Measurements from ENCODE around the gene PLEKHG7. TPM values are rescaled to one million over a fixed set of nuclear protein-coding genes. Genes with fewer than 3 reads are reported as not detected.

Gene PLEKHG7
- polyA plus RNA-seq, 3 donors: not detected

GRCh38 chr12:92707926-92708325, 5.1 kb downstream of the PLEKHG7 start:
- peaks cover 7% of the 10 kb centered on the region for H3K4me1 Mint-ChIP-seq
- Histone ChIP-seq H3K36me3 (replicated peaks in 1 of 2; ENCODE audit: control insufficient read depth in 1 of 2, insufficient read depth in 2 of 2, low read length in 2 of 2) (no peaks in the 10 kb centered on the region), H3K27ac (ENCODE audit: low read depth in 1 of 2, low read length in 2 of 2) (no peak overlapping the region), H2AFZ (ENCODE audit: insufficient read depth, low read depth, low read length, poor library complexity, severe bottlenecking) (no peak overlapping the region), H3K27me3 (ENCODE audit: control insufficient read depth in 2 of 2, insufficient read depth in 2 of 2, low read length in 2 of 2) (no peaks in the 10 kb centered on the region), H3K9me3 (replicated peaks in 1 of 2; ENCODE audit: control insufficient read depth in 1 of 2, insufficient read depth in 1 of 2, low read length in 2 of 2) (no peaks in the 10 kb centered on the region), H4K20me1 (ENCODE audit: insufficient read depth, low read length) (no peaks in the 10 kb centered on the region), H3K9ac (ENCODE audit: insufficient read depth, low read length, poor library complexity, severe bottlenecking) (no peak overlapping the region), H3K4me3 (replicated peaks in 1 of 3; ENCODE audit: low read depth in 2 of 3, low read length in 3 of 3) (no peak overlapping the region), H3K79me2 (ENCODE audit: insufficient read depth, low read length) (no peaks in the 10 kb centered on the region), H3K4me1 (ENCODE audit: control insufficient read depth in 1 of 2, insufficient read depth in 2 of 2, low read length in 2 of 2) (peaks cover 0 to under 1% of the 10 kb centered on the region in 2 donors), H3K4me2 (replicated peaks; ENCODE audit: extremely low read depth, low read length, poor library complexity, severe bottlenecking) (no peak overlapping the region)
- no peak for DNase-seq
- no peaks in the 10 kb centered on the region for H3K27me3 Mint-ChIP-seq (ENCODE audit: low read depth in 3 of 3)
- WGBS (ENCODE audit: insufficient coverage): 86% methylated on average over 1 of the region's 1 CpG
- TF ChIP-seq CTCF (IDR thresholded peaks at IDR 0.05): no peak
- H3K4me3 Mint-ChIP-seq: no peak overlapping the region
- H3K36me3 Mint-ChIP-seq: no peaks in the 10 kb centered on the region
- no peak overlapping the region for H3K27ac Mint-ChIP-seq
- intact Hi-C loops (cut with micrococcal nuclease): no loop called here
- H3K9me3 Mint-ChIP-seq: peaks cover 0 to 11% (median 0%) of the 10 kb centered on the region in 7 donors

DNA sequence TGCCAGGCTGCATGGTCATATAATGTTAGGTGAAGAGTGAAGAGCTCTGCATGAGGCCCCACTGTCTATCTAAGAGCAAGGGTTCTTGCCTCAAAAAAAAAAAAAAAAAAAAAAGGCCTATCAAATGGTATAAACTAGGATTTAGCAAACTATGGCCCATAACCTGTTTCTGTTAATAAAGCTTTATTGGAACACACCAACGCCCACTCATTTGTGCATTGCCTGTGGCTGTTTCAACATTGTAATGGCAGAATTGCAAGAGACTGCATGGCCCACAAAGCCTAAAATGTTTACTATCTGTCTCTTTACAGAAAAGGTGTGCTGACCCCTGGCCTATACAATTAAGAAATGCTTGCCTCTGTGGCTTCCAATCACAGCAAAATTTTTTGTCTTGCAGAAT, 12.8 kb downstream of the PLEKHG7 start:
- no peak for TF ChIP-seq CTCF (IDR thresholded peaks at IDR 0.05)
- H3K27ac ChIP-seq (ENCODE audit: low read depth in 1 of 2, low read length in 2 of 2): no peak overlapping the region
- H3K4me3 Mint-ChIP-seq: no peak overlapping the region
- H4K20me1 ChIP-seq (ENCODE audit: insufficient read depth, low read length): no peaks in the 10 kb centered on the region
- H3K9ac ChIP-seq (ENCODE audit: insufficient read depth, low read length, poor library complexity, severe bottlenecking): no peak overlapping the region
- no peak overlapping the region for H3K4me3 ChIP-seq (replicated peaks in 1 of 3; ENCODE audit: low read depth in 2 of 3, low read length in 3 of 3)
- H3K36me3 Mint-ChIP-seq: no peaks in the 10 kb centered on the region
- peaks cover 8% of the 10 kb centered on the region for H3K4me1 Mint-ChIP-seq
- H3K27me3 ChIP-seq (ENCODE audit: control insufficient read depth in 2 of 2, insufficient read depth in 2 of 2, low read length in 2 of 2): no peaks in the 10 kb centered on the region
- no peak for DNase-seq
- no peak overlapping the region for H3K27ac Mint-ChIP-seq
- intact Hi-C loops (cut with micrococcal nuclease): no loop called here
- H2AFZ ChIP-seq (ENCODE audit: insufficient read depth, low read depth, low read length, poor library complexity, severe bottlenecking): no peak overlapping the region
- no peaks in the 10 kb centered on the region for H3K9me3 ChIP-seq (replicated peaks in 1 of 2; ENCODE audit: control insufficient read depth in 1 of 2, insufficient read depth in 1 of 2, low read length in 2 of 2)
- H3K9me3 Mint-ChIP-seq: peaks cover 0 to 20% (median 5%) of the 10 kb centered on the region in 7 donors
- no CpG with 5 or more reads among the region's 1 CpG for WGBS (ENCODE audit: insufficient coverage)
- H3K36me3 ChIP-seq (replicated peaks in 1 of 2; ENCODE audit: control insufficient read depth in 1 of 2, insufficient read depth in 2 of 2, low read length in 2 of 2): no peaks in the 10 kb centered on the region
- H3K4me1 ChIP-seq (ENCODE audit: control insufficient read depth in 1 of 2, insufficient read depth in 2 of 2, low read length in 2 of 2): peaks cover 4 to 6% of the 10 kb centered on the region in 2 donors
- H3K27me3 Mint-ChIP-seq (ENCODE audit: low read depth in 3 of 3): peaks cover 0 to 2% (median 0%) of the 10 kb centered on the region in 3 donors
- H3K4me2 ChIP-seq (replicated peaks; ENCODE audit: extremely low read depth, low read length, poor library complexity, severe bottlenecking): no peak overlapping the region
- H3K79me2 ChIP-seq (ENCODE audit: insufficient read depth, low read length): no peaks in the 10 kb centered on the region
